ENCODE measurements around the gene TMPRSS6. TPM values are rescaled to one million over a fixed set of nuclear protein-coding genes. Genes with fewer than 3 reads are reported as not detected.
A peak's percentile ranks its signal among the peaks of the same experiment; 100 is the strongest.

The TMPRSS6 gene
- polyA plus RNA-seq, 3 donors = 0.17 to 0.21 (median 0.21) TPM

DNA sequence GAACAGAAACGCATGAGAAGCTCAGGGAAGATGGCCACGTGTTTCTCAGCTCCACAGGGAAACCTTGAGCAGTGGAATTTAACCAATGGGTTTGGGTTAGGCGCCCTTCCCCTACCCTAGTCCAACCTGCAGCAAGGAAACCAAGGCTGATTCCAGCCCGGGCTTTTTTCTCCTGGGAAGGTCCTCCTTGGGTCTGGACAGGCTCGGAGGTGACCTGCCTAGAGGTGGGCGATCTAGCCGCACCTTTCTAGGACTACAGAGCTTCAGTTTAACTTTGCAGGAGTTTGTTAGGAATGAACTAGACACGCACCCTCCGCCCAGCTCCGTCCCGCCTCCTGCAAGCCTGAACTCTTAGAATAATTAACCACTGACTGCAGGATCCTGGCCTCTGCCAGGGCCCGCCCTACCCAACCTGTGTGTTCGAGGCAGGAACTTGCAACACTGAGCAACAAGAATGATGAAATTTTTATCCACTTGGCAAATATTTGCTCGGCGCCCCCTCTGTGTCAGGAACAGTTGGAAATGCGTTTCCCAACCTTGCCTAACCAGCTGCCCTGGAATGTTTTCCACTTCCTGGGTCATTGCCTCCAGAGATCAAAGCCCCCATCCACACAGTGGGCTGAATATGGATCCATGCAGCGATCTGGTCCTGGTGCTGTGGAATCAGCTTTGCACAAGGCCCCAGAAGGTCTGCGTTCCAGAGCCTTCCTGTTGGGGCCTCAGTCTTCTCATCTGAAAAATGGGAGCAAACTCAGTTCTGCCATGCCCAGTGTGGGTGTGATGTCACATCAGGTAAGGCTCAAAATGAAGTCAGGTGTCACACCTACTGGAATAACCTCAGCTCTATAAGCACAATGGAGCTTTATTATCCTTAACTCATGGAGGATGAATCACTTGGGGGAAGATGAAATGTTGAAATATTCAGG is 76.7 kb downstream of the TMPRSS6 start:
- DNase-seq (ENCODE audit: low read depth in 3 of 3, low spot score in 2 of 3) = peak in 1 of 3 donors; percentile 19

DNA sequence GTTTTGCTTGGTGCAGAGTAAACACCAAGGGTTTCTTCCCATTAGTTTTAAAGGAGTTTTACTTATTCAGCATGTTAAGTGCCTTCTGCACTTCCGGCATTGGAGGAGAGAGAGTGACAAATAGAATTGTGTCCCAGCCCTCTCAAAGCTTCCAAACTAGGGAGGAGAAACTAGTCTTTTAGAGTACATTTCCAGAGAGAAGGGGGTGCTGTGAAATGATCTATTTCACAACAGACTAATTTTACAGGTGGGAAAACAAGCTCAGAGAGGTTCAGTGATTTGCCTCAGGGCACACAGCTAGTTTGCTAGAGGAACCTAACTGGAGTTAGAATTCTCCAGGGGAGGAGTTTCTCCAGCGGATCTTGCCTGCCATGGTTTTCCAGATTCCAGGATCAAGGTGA is 77.4 kb downstream of the TMPRSS6 start:
- no peak for DNase-seq (ENCODE audit: low read depth in 3 of 3, low spot score in 2 of 3)

GRCh38 chr22:37030560-37031281 is 78.8 kb downstream of the TMPRSS6 start:
- no peak for DNase-seq (ENCODE audit: low read depth in 3 of 3, low spot score in 2 of 3)

DNA sequence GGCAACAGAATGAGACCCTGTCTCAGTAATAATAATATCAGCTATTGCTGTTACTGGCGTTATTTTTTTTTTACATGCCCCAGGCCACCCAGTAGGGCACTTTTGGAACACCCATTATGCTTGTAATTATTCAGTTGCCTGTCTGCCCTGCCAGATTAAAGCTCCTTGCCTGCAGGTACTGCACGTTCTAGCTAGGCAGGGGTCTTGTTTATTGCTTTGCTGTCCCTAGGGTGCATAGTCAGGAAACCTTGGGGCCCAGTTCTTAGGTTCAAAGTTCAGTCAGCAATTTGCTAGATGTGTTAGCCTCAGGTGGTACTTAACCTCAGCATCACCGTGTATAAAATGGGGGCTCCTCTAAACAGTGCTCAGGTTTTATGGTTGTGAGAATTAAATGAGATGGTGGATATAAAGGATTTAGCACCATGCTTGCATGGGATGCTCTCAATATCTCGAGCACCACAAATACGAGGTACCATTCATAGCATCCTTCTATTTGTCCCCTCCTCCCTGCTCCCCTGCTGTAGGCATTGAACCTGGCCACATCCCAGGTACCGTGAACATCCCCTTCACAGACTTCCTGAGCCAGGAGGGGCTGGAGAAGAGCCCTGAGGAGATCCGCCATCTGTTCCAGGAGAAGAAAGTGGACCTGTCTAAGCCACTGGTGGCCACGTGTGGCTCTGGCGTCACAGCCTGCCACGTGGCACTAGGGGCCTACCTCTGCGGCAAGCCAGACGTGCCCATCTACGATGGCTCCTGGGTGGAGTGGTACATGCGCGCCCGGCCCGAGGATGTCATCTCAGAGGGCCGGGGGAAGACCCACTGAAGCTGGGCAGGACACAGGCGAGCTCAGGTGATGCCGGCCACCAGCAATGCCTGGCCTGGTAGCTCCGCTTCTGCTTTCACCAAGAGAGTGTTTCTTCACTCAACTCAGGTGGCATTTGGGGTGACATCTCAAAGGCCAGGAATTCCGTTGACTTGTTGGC is 80.5 kb downstream of the TMPRSS6 start:
- DNase-seq (ENCODE audit: low read depth in 3 of 3, low spot score in 2 of 3) = no peak

DNA sequence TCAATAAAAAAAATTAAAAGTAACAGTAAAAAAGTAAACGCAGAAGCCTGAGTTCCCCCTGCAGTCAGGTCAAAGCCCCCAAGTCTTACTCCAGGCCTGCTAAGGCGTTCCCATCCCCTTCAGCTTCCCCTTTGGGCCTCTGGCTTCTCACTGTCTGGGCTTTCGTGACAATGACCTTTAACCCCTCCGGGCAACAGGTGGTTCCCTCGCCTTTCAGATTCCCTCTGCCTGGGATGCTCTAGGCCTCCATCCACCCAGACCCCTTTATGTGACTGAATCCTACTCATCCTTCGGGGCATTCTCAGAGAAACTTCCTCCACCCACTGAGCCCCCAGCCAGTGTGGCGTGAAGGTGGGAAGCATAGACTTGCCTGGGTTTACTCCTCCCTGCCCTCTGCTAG is 82.0 kb downstream of the TMPRSS6 start:
- no peak for DNase-seq (ENCODE audit: low read depth in 3 of 3, low spot score in 2 of 3)

GRCh38 chr22:37026325-37026724 is 83.2 kb downstream of the TMPRSS6 start:
- DNase-seq (ENCODE audit: low read depth in 3 of 3, low spot score in 2 of 3) = no peak

DNA sequence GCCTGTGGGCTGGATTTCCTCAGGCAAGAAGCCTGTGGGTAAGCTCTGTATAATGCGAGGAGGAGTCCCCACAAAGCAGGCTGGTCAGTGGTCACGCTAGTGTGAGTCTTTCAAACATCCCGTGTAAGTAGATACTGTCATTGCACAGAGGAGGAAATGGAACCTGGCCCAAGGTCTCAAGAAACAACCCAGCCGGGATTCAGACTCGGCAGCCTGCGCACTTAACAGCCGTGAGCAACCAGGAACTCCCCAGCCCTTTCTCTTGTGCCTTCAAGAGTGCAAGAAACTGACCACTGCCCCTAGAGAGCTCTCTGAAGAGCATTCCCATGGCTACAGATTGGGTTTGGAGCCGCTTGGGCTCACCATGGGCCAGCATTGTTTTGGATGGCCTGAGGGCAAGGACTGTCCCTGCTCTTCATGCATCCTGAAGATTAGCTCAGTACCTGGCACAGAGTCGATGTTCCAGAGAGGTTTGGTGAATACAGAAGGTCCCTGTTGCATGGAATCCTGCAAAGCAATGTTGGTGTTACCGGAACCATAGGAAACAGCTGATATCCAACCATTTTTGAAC is 83.9 kb downstream of the TMPRSS6 start:
- DNase-seq (ENCODE audit: low read depth in 3 of 3, low spot score in 2 of 3) = peak in 1 of 3 donors; percentile 18

DNA sequence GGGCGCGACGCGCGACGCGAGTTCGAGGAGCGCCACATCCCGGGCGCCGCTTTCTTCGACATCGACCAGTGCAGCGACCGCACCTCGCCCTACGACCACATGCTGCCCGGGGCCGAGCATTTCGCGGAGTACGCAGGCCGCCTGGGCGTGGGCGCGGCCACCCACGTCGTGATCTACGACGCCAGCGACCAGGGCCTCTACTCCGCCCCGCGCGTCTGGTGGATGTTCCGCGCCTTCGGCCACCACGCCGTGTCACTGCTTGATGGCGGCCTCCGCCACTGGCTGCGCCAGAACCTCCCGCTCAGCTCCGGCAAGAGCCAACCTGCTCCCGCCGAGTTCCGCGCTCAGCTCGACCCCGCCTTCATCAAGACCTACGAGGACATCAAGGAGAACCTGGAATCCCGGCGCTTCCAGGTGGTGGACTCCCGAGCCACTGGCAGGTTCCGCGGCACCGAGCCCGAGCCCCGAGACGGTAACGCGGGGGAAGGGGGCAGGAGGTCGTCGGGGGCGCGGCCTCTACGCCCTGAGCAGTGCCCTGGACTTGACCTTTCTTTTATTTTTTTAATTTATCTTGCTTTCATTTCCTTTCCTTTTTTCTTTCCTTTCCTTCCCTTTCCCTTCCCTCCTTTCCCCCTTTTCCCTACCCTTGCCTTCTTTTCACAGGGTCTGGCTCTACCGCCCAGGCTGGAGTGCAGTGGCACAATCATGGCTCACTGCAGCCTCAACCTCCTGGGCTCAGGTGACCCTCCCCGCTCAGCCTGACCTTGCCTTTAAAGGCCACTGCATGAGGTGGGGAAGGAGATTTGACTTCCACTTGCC is 85.0 kb downstream of the TMPRSS6 start:
- no peak for DNase-seq (ENCODE audit: low read depth in 3 of 3, low spot score in 2 of 3)

GRCh38 chr22:37023743-37024338 is 85.7 kb downstream of the TMPRSS6 start:
- DNase-seq (ENCODE audit: low read depth in 3 of 3, low spot score in 2 of 3) = no peak

DNA sequence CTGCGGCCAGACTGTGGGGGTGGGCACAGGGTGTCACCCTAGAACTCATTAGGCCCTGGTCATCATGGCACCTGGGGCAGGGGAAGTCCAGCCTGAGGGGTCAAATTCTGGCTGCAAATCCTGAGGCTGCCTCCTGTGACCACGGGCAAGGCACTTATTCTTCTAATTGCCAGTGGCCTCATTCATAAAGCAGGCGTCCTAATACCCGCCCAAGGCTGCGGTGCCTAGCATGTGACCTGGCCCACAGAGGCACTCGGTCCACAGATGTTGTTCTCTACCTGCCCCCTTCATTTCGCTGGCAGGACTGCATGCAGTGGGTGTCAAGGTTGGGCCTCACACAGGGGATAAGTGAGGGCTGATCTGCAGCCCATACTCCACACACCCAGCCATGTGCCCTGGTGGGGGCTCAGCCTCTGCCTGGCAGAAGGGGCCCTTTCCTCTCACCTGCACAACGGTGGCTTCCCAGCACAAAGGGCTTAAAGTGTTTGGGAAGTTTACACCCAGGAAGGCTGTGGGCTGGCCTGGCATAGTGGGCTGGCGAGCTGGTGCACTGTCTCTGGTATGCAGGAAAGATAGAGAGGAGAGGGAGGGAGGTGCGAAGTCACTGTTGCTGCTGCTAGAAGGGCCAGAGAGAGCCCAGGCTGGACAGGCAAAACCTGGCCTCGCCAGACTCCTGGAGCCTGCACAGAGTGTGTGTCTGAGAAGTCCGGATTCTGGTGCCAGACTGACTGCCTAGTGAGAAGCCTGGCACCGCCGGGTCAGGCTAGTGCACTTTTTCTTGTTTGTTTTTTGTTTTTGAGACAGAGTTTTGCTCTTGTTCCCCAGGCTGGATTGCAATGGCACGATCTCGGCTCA is 86.8 kb downstream of the TMPRSS6 start:
- no peak for DNase-seq (ENCODE audit: low read depth in 3 of 3, low spot score in 2 of 3)

DNA sequence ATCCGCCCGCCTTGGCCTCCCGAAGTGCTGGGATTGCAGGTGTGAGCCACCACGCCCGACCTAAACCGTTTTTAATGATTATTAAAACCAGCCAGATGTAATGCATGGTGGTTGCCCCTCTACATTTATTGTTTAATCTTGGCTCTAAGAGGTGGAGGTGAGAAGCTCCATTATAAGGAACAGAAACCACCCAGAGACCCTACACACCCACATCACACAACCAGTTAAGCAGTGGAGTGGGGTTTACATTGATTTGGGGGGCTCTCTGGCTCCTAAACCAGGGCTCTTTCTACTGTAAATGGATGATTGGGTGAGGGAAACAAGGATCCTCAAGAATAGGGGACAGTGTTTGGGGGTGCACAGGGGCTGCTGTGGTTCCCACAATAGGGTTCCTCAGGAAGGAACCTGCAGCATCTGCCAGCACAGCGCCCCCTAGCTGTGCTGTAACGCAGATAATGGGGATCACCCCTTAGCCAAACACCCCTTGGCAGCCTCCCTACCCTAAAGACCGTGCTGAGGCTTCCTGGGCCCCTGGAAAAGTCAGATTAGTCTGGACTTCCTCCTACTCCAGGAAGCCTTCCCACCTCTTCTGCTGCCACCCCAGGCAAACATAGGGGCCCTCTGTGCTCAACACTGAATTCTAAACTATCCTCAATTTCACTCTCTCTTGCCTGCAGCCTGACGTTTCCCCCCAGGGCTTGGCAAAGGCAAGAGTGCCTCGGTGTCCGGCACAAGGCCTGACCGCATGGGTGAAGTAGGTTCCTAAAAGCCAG is 87.6 kb downstream of the TMPRSS6 start:
- DNase-seq (ENCODE audit: low read depth in 3 of 3, low spot score in 2 of 3) = no peak

DNA sequence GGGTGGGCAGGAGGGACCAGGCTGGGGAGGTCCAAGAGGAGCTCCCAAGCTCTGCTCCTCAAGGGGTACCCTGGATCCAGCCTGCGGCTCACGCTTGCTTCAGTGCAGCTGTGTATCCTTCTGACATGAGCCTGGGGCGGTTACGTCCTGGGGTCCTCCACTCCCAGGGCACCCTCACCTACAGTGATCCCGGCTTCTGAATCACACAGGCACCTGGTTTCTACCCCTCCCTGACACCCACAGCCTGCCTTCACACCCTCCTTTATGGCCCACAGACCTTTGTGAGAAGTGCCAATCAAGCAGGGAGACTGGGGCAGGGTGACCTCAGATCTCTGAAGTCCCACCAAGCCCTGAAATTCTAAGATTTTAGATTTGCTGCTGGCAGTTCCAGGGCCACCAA is 88.5 kb downstream of the TMPRSS6 start:
- no peak for DNase-seq (ENCODE audit: low read depth in 3 of 3, low spot score in 2 of 3)

DNA sequence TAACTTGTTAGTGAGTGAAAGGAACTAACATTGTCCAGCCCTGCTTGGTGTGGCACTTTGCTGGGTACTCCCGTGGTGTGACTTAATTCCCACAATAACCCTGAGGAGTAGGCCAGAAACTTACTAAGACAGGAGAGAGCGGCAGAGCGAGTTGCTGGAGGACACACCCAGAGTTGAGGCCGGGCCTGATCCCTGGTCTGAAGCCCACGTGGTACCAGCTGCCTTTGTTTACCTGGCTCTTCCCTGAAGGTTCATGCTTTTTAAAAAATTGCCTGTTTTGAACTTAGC is 89.4 kb downstream of the TMPRSS6 start:
- no peak for DNase-seq (ENCODE audit: low read depth in 3 of 3, low spot score in 2 of 3)

DNA sequence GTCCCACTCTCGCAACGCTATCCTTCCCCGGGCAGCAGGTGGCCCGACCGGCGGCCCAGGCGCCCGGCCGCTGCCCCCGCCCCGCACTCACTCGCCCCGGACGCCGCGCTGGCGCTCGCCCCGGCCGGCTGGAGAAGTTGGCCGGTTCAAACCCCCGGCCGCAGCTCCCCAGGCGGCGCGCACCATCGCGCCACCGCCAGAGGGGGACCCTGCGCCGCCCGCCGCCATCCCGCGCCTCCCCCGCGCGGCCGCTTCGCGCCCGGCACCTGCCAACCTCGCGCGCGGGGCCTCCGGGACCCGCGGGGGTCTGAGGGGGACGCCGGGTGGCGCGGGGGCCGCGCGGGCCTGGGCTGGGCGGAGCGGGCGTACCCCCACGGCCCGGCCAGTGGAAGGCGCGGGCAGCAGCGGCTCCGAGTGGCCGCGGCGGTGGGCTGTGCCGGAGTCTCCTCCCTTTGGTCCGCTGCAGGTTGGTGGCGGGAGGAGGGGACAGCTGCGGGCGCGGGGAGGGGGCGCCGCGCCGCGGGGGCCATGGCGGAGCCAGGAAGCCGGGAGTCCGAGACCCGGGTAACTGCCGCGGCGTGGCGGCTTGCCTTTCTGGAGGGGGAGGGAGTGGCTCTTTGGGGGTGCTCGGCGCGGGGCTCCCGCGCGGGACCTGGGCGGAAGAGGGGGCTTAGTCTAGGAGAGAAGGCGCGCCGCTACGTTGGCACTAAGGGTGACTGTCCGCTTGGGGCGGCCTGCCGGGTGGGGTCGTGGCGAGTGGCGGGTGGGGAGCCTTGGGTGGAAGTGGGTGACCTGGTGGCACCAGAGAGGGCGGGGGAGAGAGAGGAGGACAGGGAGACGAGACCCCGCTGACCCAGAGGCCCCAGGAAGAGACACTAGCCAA is 90.0 kb downstream of the TMPRSS6 start, which contains the start of the genes MPST and TST:
Gene MPST, plus strand, starts transcription at position 434 of the 883 bp plus-strand sequence. Its CDS starts 95 bp downstream, at position 529.
Gene TST, minus strand, starts transcription at position 139 of the 883 bp plus-strand sequence. CDS start 715 bp downstream, outside the sequence.
- DNase-seq (ENCODE audit: low read depth in 3 of 3, low spot score in 2 of 3) = peak in 1 of 3 donors; percentile 70

DNA sequence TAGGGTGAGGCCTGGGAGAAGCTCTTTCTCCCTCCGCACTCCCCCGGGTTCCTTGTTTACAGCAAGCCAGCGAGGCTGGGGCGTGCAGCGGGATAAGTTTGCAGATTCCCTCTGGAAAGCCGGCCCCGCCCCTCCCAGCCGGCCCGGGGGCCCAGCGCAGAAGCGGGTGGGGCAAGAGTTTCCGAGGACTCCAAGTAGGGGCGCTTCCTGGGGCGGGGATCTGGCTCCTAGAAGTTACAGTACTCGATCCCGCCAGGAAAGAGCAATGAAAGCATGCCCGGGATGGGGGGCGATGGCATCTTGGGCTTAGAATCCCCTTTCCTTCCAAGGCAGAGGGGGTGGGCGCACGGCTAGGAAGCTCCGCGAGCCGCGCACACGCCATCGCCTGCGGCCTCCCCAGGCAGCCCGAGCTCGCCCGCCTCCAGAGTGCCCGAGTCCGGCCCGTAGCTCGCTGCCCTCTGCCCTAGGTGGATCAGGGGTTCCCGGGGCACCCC is 90.7 kb downstream of the TMPRSS6 start:
- peak in 1 of 3 donors; percentile 44 for DNase-seq (ENCODE audit: low read depth in 3 of 3, low spot score in 2 of 3)
